C4-2B (cell line): Measurements from ENCODE around the gene HLA-A.

ENCODE experiments used
- CTCF ChIP-seq: fragments of 450-650 bp; conservative IDR thresholded peaks from 2 replicates; pipeline ENCODE4 v1.5.1; 2017; ENCODE audit warnings: mild to moderate bottlenecking
- ZFX ChIP-seq: fragments of 450-650 bp; IDR thresholded peaks from 2 replicates; pipeline ENCODE4 v1.6.1; 2017

GRCh38 chr6:29907637-29908340 lies 34.5 kb upstream of the HLA-A start:
- TF ChIP-seq CTCF (no peak), ZFX (no peak)
